Measurements from ENCODE around the gene CCDC124. TPM values are rescaled to one million over a fixed set of nuclear protein-coding genes. Genes with fewer than 3 reads are reported as not detected.

Gene CCDC124
- total and polyA plus RNA-seq, 3 experiments from 2014 or later: 65.7 to 195 (median 184) TPM

DNA sequence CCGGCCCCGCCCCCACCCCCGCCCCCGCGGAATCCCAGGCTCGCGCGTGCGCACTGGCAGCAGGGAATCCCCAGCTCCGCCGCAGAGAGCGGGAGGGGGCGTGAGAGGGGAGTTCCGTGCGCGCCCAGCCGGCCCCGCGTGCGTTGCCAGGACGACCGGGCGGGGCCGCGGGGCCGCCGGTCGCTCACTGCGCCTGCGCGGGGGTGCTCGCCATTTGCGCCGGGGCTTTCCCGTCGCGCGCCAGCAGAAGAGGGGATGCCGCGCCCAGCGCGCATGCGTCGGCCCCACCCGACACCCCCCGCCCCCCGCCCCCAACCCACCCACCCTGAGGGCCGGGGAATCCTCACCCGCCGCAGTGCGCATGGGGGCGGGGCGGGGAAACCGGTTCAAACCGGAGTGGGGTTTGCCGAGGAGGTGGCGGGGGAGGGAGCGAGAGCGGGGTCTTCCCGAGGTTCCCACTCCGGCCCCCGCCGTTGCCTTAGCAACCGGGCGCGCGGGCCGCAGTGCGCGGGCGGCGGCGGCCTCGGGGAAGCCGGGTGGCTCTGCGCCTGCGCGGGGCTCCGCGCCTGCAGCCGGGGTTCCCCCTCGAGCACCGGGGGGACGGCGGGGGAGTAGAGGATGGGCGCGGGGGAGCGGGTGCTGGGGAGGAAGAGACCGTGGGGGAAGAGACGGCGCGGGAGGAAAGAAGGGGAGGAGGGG, 15.1 kb downstream of the CCDC124 start:
- Histone ChIP-seq H3K9me3 (ENCODE audit: low read length) (no peaks in the 10 kb centered on the region), H3K27ac (ENCODE audit: low read depth, low read length) (peak overlapping the region; percentile 51), H3K4me1 (ENCODE audit: insufficient read depth, low read length) (peaks cover 50% of the 10 kb centered on the region), H3K36me3 (ENCODE audit: insufficient read depth, low read length) (no peaks in the 10 kb centered on the region), H3K27me3 (ENCODE audit: insufficient read depth, low read length, poor library complexity, severe bottlenecking) (peaks cover 33% of the 10 kb centered on the region), H3K4me3 (ENCODE audit: low read length) (no peak overlapping the region)
- ChIA-PET CTCF (interaction anchor here (0.8 to 4.1 kb wide), 6 partner anchors 10 to 89 kb away, joined by 4 to 39 read pairs (median 6); partner anchors contain the start of gene RPL18A), POLR2A (interaction anchor here (0.6 to 1.8 kb wide), 6 partner anchors 15 to 332 kb away, joined by 3 to 13 read pairs (median 4); partner anchors contain the start of gene CCDC124)
- H3K4me1 Mint-ChIP-seq: peaks cover 41 to 54% (median 47%) of the 10 kb centered on the region in 3 donors
- no peaks in the 10 kb centered on the region for H3K9me3 Mint-ChIP-seq
- H3K36me3 Mint-ChIP-seq: peaks cover 0 to 11% (median 0%) of the 10 kb centered on the region in 3 donors
- H3K4me3 Mint-ChIP-seq: peak overlapping the region; percentile 66 to 92 (median 82)
- peak; percentile 93 to 97 (median 95) for DNase-seq
- peak overlapping the region in 6 of 8 donors; percentile 21 to 100 (median 92) for H3K27ac Mint-ChIP-seq
- peaks cover 30 to 36% of the 10 kb centered on the region in 2 donors for H3K27me3 Mint-ChIP-seq

DNA sequence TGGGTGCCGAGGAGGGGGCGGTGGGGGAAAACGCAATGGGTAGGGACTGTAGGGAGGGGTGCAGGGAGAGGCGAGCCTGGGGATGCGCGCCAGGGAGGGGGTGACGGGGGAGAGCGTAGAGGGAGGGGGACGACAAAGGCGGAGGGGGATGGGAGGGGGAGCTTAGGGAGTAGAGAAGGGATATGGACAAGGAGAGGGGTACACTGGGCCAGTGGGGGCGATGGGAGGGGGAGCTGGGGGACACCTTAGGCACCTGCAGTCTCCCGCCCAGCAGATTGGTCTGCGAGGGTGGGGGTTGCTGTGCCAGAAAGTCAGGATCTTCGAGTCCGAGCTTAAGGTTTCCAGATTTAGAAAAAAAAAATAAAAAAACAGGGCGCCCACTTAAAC, 15.7 kb downstream of the CCDC124 start:
- H3K27me3 ChIP-seq (ENCODE audit: insufficient read depth, low read length, poor library complexity, severe bottlenecking): peaks cover 39% of the 10 kb centered on the region
- Mint-ChIP-seq H3K4me1 (peaks cover 41 to 59% (median 47%) of the 10 kb centered on the region in 3 donors), H3K4me3 (peak overlapping the region; percentile 66 to 85 (median 80)), H3K9me3 (no peaks in the 10 kb centered on the region), H3K27me3 (peaks cover 36 to 41% of the 10 kb centered on the region in 2 donors), H3K27ac (peak overlapping the region; percentile 21 to 97 (median 75)), H3K36me3 (peaks cover 0 to 11% (median 0%) of the 10 kb centered on the region in 3 donors)
- peaks cover 54% of the 10 kb centered on the region for H3K4me1 ChIP-seq (ENCODE audit: insufficient read depth, low read length)
- H3K4me3 ChIP-seq (ENCODE audit: low read length): no peak overlapping the region
- DNase-seq: no peak
- H3K27ac ChIP-seq (ENCODE audit: low read depth, low read length): no peak overlapping the region
- H3K36me3 ChIP-seq (ENCODE audit: insufficient read depth, low read length): no peaks in the 10 kb centered on the region
- H3K9me3 ChIP-seq (ENCODE audit: low read length): no peaks in the 10 kb centered on the region
- CTCF ChIA-PET: interaction anchor here (1.9 kb wide), 1 partner anchor 13 kb away, joined by 5 read pairs; no protein-coding TSS in a partner anchor
- POLR2A ChIA-PET: interaction anchor here (0.6 to 1.8 kb wide), 3 partner anchors 16 to 52 kb away, joined by 3 to 13 read pairs (median 4); partner anchors contain the start of gene CCDC124

DNA sequence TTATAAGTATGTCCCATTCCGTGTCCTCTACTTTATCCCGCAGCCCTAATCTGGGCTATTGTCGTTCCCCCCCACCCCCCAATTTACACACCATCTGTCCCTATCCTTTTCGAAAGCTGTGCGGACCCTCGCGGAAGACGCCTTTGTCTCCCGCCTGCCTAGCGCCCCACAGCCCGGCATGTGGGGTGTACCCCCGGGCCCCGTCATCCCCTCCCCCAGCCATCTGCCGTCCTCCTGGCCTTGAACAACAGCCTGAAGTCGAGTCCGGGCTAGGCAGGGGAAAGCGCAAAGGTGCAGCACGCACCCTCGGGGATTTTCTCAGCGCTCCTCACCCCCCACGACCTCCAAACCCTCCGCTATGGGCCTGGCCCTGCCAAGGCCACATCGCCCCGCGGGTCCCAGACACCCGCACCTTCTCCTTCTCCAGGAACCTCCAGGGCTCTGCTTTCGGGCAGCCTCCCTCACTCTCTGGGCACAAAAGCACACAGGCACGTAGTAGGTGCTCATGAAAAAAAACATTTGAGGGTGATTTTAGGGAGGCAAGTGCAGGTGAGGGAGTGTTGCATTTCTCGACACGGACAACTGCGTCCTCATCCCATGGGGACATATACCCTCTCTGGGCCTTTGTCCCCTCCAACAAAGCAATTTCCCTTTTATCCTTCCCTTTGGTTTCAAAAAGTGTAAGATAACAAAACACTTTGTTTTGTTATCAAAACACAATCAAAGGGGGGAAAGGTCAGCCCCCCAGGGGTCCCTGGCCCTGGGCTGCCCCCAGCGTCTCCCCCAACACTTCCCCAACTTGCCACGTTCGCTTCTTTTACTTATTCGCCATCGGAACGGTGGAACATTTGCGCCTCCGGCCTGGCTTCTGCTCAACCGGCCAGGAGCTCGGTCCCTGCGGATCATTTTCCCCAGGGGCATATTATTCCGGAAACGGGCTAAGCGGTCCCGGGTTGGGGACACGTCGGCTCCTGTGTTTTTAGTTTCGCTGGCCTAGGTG, 16.4 kb downstream of the CCDC124 start:
- peak in 1 of 5 donors; percentile 31 for DNase-seq
- H3K4me1 Mint-ChIP-seq: peaks cover 41 to 59% (median 47%) of the 10 kb centered on the region in 3 donors
- H3K36me3 Mint-ChIP-seq: peaks cover 0 to 6% (median 0%) of the 10 kb centered on the region in 3 donors
- H3K4me3 Mint-ChIP-seq: peak overlapping the region; percentile 67 to 85 (median 80)
- H3K27me3 ChIP-seq (ENCODE audit: insufficient read depth, low read length, poor library complexity, severe bottlenecking): peaks cover 44% of the 10 kb centered on the region
- no peak overlapping the region for H3K4me3 ChIP-seq (ENCODE audit: low read length)
- no peaks in the 10 kb centered on the region for H3K9me3 Mint-ChIP-seq
- peak overlapping the region; percentile 24 for H3K27ac ChIP-seq (ENCODE audit: low read depth, low read length)
- peaks cover 43 to 46% of the 10 kb centered on the region in 2 donors for H3K27me3 Mint-ChIP-seq
- H3K36me3 ChIP-seq (ENCODE audit: insufficient read depth, low read length): no peaks in the 10 kb centered on the region
- H3K27ac Mint-ChIP-seq: peak overlapping the region; percentile 3 to 97 (median 80)
- ChIA-PET POLR2A (interaction anchor here (0.6 to 1.8 kb wide), 3 partner anchors 17 to 55 kb away, joined by 3 to 13 read pairs (median 4); partner anchors contain the start of gene CCDC124), CTCF (interaction anchor here (0.7 to 0.8 kb wide), 2 partner anchors 45 to 48 kb away, joined by 3 read pairs; no protein-coding TSS in a partner anchor)
- H3K4me1 ChIP-seq (ENCODE audit: insufficient read depth, low read length): peaks cover 54% of the 10 kb centered on the region
- H3K9me3 ChIP-seq (ENCODE audit: low read length): no peaks in the 10 kb centered on the region

DNA sequence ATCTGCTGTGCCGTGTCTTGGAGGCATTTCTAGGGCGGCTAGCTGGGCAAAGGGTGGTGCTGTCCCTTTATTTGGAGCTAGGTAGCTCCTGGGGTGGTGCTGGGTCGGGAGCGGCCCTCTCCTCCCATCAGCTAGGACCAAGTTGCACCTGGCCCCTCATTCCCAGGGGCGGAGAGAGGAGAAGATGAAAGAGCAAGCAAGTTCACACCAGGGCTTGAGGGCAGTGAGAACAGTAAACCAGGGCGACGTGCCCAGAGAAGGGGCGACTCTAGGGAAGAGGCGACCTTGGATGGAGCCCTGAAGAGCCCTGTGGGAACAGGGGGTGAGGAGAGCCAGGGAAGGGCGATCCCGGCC, 17.1 kb downstream of the CCDC124 start:
- Histone ChIP-seq H3K9me3 (ENCODE audit: low read length) (no peaks in the 10 kb centered on the region), H3K4me3 (ENCODE audit: low read length) (no peak overlapping the region), H3K36me3 (ENCODE audit: insufficient read depth, low read length) (no peaks in the 10 kb centered on the region), H3K4me1 (ENCODE audit: insufficient read depth, low read length) (peaks cover 54% of the 10 kb centered on the region), H3K27ac (ENCODE audit: low read depth, low read length) (no peak overlapping the region), H3K27me3 (ENCODE audit: insufficient read depth, low read length, poor library complexity, severe bottlenecking) (peaks cover 44% of the 10 kb centered on the region)
- peaks cover 0 to 3% (median 0%) of the 10 kb centered on the region in 3 donors for H3K36me3 Mint-ChIP-seq
- ChIA-PET CTCF (interaction anchor here (0.7 to 0.8 kb wide), 2 partner anchors 44 to 47 kb away, joined by 3 read pairs; no protein-coding TSS in a partner anchor), POLR2A (interaction anchor here (0.6 kb wide), 1 partner anchor 56 kb away, joined by 4 read pairs; no protein-coding TSS in a partner anchor)
- no peaks in the 10 kb centered on the region for H3K9me3 Mint-ChIP-seq
- H3K27ac Mint-ChIP-seq: peak overlapping the region in 6 of 8 donors; percentile 53 to 97 (median 90)
- peak overlapping the region; percentile 5 to 85 (median 80) for H3K4me3 Mint-ChIP-seq
- peaks cover 46% of the 10 kb centered on the region in 2 donors for H3K27me3 Mint-ChIP-seq
- peaks cover 41 to 59% (median 47%) of the 10 kb centered on the region in 3 donors for H3K4me1 Mint-ChIP-seq
- DNase-seq: peak in 1 of 5 donors; percentile 29

DNA sequence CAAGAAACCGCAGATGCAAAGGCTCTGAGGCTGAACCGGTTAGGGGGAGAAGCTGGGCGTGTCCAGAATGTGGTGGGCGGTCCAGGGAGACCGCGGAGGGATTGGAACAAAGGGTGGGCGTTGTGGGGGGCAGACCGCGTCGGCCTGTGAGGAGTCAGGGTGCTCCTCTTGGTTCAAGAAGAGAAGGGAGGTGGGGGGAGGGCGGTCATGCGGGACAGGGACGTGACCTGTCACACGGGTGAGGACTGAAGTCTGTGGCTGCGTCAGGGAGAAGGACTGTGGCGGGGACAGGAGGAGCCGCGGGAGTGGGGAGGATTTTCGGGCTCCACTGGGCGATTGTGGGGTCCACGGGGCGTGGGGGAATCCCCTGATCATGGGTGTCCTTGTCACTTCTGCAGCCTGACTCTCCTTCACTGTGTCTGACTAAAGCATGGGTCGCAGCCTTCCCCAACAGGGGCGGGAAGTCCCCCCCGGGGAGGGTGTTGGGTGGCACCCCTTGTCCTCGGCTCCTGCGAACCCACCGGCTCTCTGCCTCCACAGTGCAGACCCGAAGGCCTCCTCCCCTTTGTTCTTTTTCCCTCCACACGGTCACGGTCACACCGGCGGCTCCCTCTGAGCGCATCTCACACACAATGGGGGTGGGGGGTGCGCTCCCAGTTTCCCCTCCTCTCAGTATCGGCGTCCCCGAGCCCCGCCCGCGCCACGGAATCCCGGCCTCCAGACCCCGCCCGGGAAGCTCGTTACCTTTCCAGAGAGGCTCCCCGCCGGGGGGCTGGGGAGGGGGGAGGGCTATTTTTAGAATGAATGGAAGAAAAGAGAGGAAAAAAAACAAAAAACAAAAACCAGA, 17.7 kb downstream of the CCDC124 start:
- Histone ChIP-seq H3K4me3 (ENCODE audit: low read length) (no peak overlapping the region), H3K4me1 (ENCODE audit: insufficient read depth, low read length) (peaks cover 54% of the 10 kb centered on the region), H3K36me3 (ENCODE audit: insufficient read depth, low read length) (no peaks in the 10 kb centered on the region), H3K27me3 (ENCODE audit: insufficient read depth, low read length, poor library complexity, severe bottlenecking) (peaks cover 44% of the 10 kb centered on the region), H3K9me3 (ENCODE audit: low read length) (no peaks in the 10 kb centered on the region), H3K27ac (ENCODE audit: low read depth, low read length) (no peak overlapping the region)
- peaks cover 0 to 3% (median 0%) of the 10 kb centered on the region in 3 donors for H3K36me3 Mint-ChIP-seq
- peak; percentile 31 to 74 (median 60) for DNase-seq
- H3K4me1 Mint-ChIP-seq: peaks cover 41 to 59% (median 47%) of the 10 kb centered on the region in 3 donors
- H3K27ac Mint-ChIP-seq: peak overlapping the region in 7 of 8 donors; percentile 53 to 97 (median 88)
- ChIA-PET POLR2A (interaction anchor here (0.6 kb wide), 1 partner anchor 56 kb away, joined by 4 read pairs; no protein-coding TSS in a partner anchor), CTCF (interaction anchor here (0.7 to 0.8 kb wide), 2 partner anchors 44 to 46 kb away, joined by 3 read pairs; no protein-coding TSS in a partner anchor)
- H3K27me3 Mint-ChIP-seq: peaks cover 46 to 47% of the 10 kb centered on the region in 2 donors
- no peaks in the 10 kb centered on the region for H3K9me3 Mint-ChIP-seq
- H3K4me3 Mint-ChIP-seq: peak overlapping the region; percentile 67 to 85 (median 80)

DNA sequence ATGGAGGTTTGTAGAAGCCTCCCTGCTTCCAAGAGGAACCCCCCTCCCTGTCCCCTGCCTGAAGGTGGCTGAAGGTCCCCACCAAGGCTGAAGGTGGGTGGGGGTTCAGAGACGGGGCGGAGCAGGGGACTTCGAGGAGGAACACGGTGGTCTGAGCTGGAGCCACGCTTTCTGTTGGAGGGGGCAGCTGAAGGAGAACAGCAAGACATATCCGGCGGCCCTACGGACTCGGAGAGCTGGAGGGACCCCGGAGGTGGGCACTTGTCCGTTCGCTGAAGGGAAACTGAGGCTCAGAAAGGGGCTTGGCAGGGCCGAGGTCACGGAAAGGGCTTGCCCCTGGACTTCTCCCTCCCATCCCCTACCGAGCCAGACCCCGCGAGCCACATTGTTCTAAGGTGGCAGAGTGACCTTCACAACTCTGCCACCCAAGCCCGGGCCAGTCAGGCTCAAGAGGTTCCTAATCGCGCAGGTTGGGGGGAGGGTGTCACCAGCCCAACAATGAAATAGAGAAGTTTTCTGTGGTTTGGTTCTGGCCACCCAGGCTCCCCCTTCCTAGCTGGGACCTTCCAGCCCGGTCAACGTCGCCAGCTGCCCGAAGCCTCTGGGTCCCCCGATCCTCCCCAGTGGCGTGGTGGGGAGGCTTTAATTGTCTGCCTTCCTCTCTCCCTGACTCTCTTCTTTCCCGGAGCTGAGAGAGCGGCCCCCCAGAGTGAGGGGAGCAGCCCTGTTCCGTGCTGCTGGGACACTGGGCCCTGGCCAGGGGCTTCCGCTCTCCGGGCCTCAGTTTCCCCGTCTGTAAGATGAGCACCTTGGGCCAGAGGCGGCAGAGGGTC, 18.6 kb downstream of the CCDC124 start:
- no peak overlapping the region for H3K4me3 ChIP-seq (ENCODE audit: low read length)
- H3K4me1 Mint-ChIP-seq: peaks cover 36 to 55% (median 39%) of the 10 kb centered on the region in 3 donors
- ChIA-PET POLR2A (no interaction called here), CTCF (interaction anchor here (1.8 to 1.9 kb wide), 2 partner anchors 13 to 45 kb away, joined by 4 to 6 read pairs; no protein-coding TSS in a partner anchor)
- no peaks in the 10 kb centered on the region for H3K9me3 ChIP-seq (ENCODE audit: low read length)
- H3K27me3 ChIP-seq (ENCODE audit: insufficient read depth, low read length, poor library complexity, severe bottlenecking): peaks cover 44% of the 10 kb centered on the region
- H3K4me3 Mint-ChIP-seq: peak overlapping the region in 5 of 7 donors; percentile 26 to 82 (median 58)
- H3K9me3 Mint-ChIP-seq: no peaks in the 10 kb centered on the region
- DNase-seq: no peak
- peak overlapping the region in 3 of 8 donors; percentile 63 to 97 (median 79) for H3K27ac Mint-ChIP-seq
- H3K27ac ChIP-seq (ENCODE audit: low read depth, low read length): no peak overlapping the region
- H3K36me3 Mint-ChIP-seq: peaks cover 0 to 3% (median 0%) of the 10 kb centered on the region in 3 donors
- no peaks in the 10 kb centered on the region for H3K36me3 ChIP-seq (ENCODE audit: insufficient read depth, low read length)
- H3K4me1 ChIP-seq (ENCODE audit: insufficient read depth, low read length): peaks cover 54% of the 10 kb centered on the region
- peaks cover 46 to 49% of the 10 kb centered on the region in 2 donors for H3K27me3 Mint-ChIP-seq

All from CD8-positive, alpha-beta memory T cell (primary cell).